Measurements from ENCODE around the gene HOXA3.

GRCh38 chr7:27096768-27097514, 55.4 kb downstream of the HOXA3 start:
- TF ChIP-seq, protein P1, sequence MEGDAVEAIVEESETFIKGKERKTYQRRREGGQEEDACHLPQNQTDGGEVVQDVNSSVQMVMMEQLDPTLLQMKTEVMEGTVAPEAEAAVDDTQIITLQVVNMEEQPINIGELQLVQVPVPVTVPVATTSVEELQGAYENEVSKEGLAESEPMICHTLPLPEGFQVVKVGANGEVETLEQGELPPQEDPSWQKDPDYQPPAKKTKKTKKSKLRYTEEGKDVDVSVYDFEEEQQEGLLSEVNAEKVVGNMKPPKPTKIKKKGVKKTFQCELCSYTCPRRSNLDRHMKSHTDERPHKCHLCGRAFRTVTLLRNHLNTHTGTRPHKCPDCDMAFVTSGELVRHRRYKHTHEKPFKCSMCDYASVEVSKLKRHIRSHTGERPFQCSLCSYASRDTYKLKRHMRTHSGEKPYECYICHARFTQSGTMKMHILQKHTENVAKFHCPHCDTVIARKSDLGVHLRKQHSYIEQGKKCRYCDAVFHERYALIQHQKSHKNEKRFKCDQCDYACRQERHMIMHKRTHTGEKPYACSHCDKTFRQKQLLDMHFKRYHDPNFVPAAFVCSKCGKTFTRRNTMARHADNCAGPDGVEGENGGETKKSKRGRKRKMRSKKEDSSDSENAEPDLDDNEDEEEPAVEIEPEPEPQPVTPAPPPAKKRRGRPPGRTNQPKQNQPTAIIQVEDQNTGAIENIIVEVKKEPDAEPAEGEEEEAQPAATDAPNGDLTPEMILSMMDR (IDR thresholded peaks at IDR 0.05) = no peak
- TF ChIP-seq POLR2A (IDR thresholded peaks at IDR 0.05) (peak in 2 of 4 donors; percentile 34 to 43), EP300 (IDR thresholded peaks at IDR 0.05) (no peak)
